ENCODE data around the gene CCT7. TPM values are rescaled to one million over a fixed set of nuclear protein-coding genes. Genes with fewer than 3 reads are reported as not detected.

CCT7 gene
- polyA plus RNA-seq, 2 of the 4 experiments (the other 2 are of a cell fraction), result 685 to 850 TPM

- peaks cover 12% of the 10 kb centered on the region; the same call in 1 of the 3 replicates for H3K4me1 ChIP-seq
- no peak overlapping the region for H3K4me2 ChIP-seq
- ATAC-seq, result no peak
- H3K27ac ChIP-seq, result no peak overlapping the region
- no peaks in the 10 kb centered on the region for H3K9me3 ChIP-seq
- TF ChIP-seq E2F6 (IDR thresholded peaks at IDR 0.05; ENCODE audit: borderline replicate concordance, low read depth) (no peak), ZNF302 (CRISPR knock-in tag; IDR thresholded peaks at IDR 0.05) (no peak), FOSB (CRISPR knock-in tag; IDR thresholded peaks at IDR 0.05) (no peak), REST (IDR thresholded peaks at IDR 0.05) (no peak), FOXS1 (CRISPR knock-in tag; IDR thresholded peaks at IDR 0.05) (no peak), BHLHE40 (IDR thresholded peaks at IDR 0.05; ENCODE audit: low read depth, low read length) (no peak), ZSCAN20 (CRISPR knock-in tag; IDR thresholded peaks at IDR 0.05) (no peak), CBX8 (IDR thresholded peaks at IDR 0.05) (no peak), ATOH8 (CRISPR knock-in tag; IDR thresholded peaks at IDR 0.05; ENCODE audit: low read depth) (no peak), HES2 (IDR thresholded peaks at IDR 0.05) (no peak), GATA3 (IDR thresholded peaks at IDR 0.05; ENCODE audit: borderline replicate concordance) (no peak)
- ChIA-PET POLR2A (no interaction called here), CTCF (interaction anchor here (1.1 to 8.8 kb wide), 3 partner anchors 9 to 43 kb away, joined by 3 to 107 read pairs (median 13); partner anchors contain the start of gene EGR4)
- no peak overlapping the region for H3K4me3 ChIP-seq
- FAIRE-seq, result no peak
- no peak for DNase-seq (ENCODE audit: low read depth in 1 of 2, low spot score in 1 of 2)
These were observed 47.1 kb downstream of the CCT7 start for GRCh38 chr2:73281244-73281643.

GRCh38 chr2:73282924-73283544 lies 48.9 kb downstream of the CCT7 start:
- ChIA-PET CTCF (interaction anchor here (3.4 to 8.8 kb wide), 2 partner anchors 8 to 11 kb away, joined by 13 to 107 read pairs; partner anchors contain the start of gene EGR4), POLR2A (no interaction called here)
- ATAC-seq (no peak), DNase-seq (ENCODE audit: low read depth in 1 of 2, low spot score in 1 of 2) (no peak), FAIRE-seq (no peak)
- Histone ChIP-seq H3K4me1 (peaks cover 12% of the 10 kb centered on the region; the same call in 1 of the 3 replicates), H3K9me3 (no peaks in the 10 kb centered on the region), H3K27ac (peak overlapping the region in 1 of 2 experiments; percentile 90; a peak in 3 of 6 replicates), H3K4me2 (peak overlapping the region; percentile 81), H3K4me3 (peak overlapping the region; percentile 77; the same call in 2 of the 3 replicates)
- WGBS (ENCODE audit: missing lambda C conversion rate), result 77% methylated on average over 5 of the region's 5 CpGs
- TF ChIP-seq NPAS2 (CRISPR knock-in tag; IDR thresholded peaks at IDR 0.05; ENCODE audit: borderline replicate concordance) (no peak), ZC3H11A (IDR thresholded peaks at IDR 0.05) (no peak), FOSL2 (IDR thresholded peaks at IDR 0.05) (no peak), FOSL2 (CRISPR knock-in tag; IDR thresholded peaks at IDR 0.05) (no peak), ESRRA (IDR thresholded peaks at IDR 0.05; ENCODE audit: borderline replicate concordance, low read length) (no peak), HES2 (IDR thresholded peaks at IDR 0.05) (no peak), ELK1 (IDR thresholded peaks at IDR 0.05; ENCODE audit: low read depth, low read length) (no peak), JUN (IDR thresholded peaks at IDR 0.05) (no peak), MAZ (IDR thresholded peaks at IDR 0.05; ENCODE audit: borderline replicate concordance, low read depth, low read length) (no peak), HEYL (CRISPR knock-in tag; IDR thresholded peaks at IDR 0.05) (no peak), KDM5A (IDR thresholded peaks at IDR 0.05) (no peak), REST (IDR thresholded peaks at IDR 0.05) (no peak), BCL3 (IDR thresholded peaks at IDR 0.05) (no peak)
